GM12864 (cell line): Measurements from ENCODE around the gene ZNF667.

Experiments used
- DNase-seq: peaks from one replicate; pipeline ENCODE4 v3.0.0-alpha.2; 2011; ENCODE audit warnings: low read depth
- H3K4me3 ChIP-seq: 2 replicates; pipeline ENCODE4 v1.5.1; 2011; ENCODE audit warnings: mild to moderate bottlenecking, low read depth, low read length, control low read depth
- CTCF ChIP-seq: IDR thresholded peaks from 2 replicates; pipeline ENCODE4 v1.5.1; 2011; ENCODE audit warnings: low read depth, mild to moderate bottlenecking, moderate library complexity, low read length, control low read depth, inconsistent platforms; ENCODE audit errors: missing control alignments

ZNF667 gene

GRCh38 chr19:56477429-56478338, 539 bp upstream of the ZNF667 start:
- H3K4me3 ChIP-seq = no peak overlapping the region
- no peak for DNase-seq
- TF ChIP-seq CTCF = no peak

- no peak for DNase-seq
- no peak overlapping the region for H3K4me3 ChIP-seq
- no peak for TF ChIP-seq CTCF
Observed at GRCh38 chr19:56476093-56476492, 1.1 kb downstream of the ZNF667 start.

- TF ChIP-seq CTCF = no peak
- DNase-seq = no peak
Observed at GRCh38 chr19:56474308-56474707, 2.8 kb downstream of the ZNF667 start.

GRCh38 chr19:56441206-56441792, 35.8 kb downstream of the ZNF667 start:
- DNase-seq = no peak
- TF ChIP-seq CTCF = no peak
- no peak overlapping the region for H3K4me3 ChIP-seq

More at GRCh38 chr19:56474308-56474707, 2.8 kb downstream of the ZNF667 start:
- no peak overlapping the region for H3K4me3 ChIP-seq

GRCh38 chr19:56423985-56424353, 53.2 kb downstream of the ZNF667 start:
- DNase-seq = no peak
- TF ChIP-seq CTCF = no peak
- no peak overlapping the region for H3K4me3 ChIP-seq

GRCh38 chr19:56423276-56423984, 53.7 kb downstream of the ZNF667 start:
- TF ChIP-seq CTCF = no peak
- no peak overlapping the region for H3K4me3 ChIP-seq
- DNase-seq = no peak
